Measurements from ENCODE around the gene AKAIN1.

Gene AKAIN1

GRCh38 chr18:5158587-5158986 is 38.5 kb downstream of the AKAIN1 start:
- Histone ChIP-seq H3K27ac (ENCODE audit: low read depth, low read length) (no peak overlapping the region), H3K18ac (ENCODE audit: low read length) (no peak overlapping the region), H4K8ac (ENCODE audit: low read depth, low read length) (no peak overlapping the region), H3K4me1 (ENCODE audit: control insufficient read depth, low read depth, low read length) (no peaks in the 10 kb centered on the region), H3K4ac (ENCODE audit: low read depth, low read length) (no peak overlapping the region), H3K56ac (ENCODE audit: low read length) (no peak overlapping the region), H2BK120ac (ENCODE audit: low read depth, low read length) (no peak overlapping the region), H2BK5ac (ENCODE audit: low read length) (no peak overlapping the region), H3K27me3 (ENCODE audit: insufficient read depth, low read length, poor library complexity) (no peaks in the 10 kb centered on the region), H3K9ac (ENCODE audit: low read length) (no peak overlapping the region), H3K79me2 (ENCODE audit: control insufficient read depth, insufficient read depth, low read length) (no peaks in the 10 kb centered on the region), H4K5ac (ENCODE audit: low read length) (no peak overlapping the region), H3K79me1 (ENCODE audit: low read length) (no peaks in the 10 kb centered on the region), H3K4me3 (ENCODE audit: low read length) (no peak overlapping the region), H3K23ac (ENCODE audit: low read length) (no peak overlapping the region), H3K36me3 (ENCODE audit: control insufficient read depth, insufficient read depth, low read length) (no peaks in the 10 kb centered on the region), H2AK5ac (ENCODE audit: low read length) (no peak overlapping the region), H2BK15ac (replicated peaks; ENCODE audit: low read depth) (no peak overlapping the region), H3K4me2 (ENCODE audit: low read length) (no peak overlapping the region)
- DNase-seq: no peak
- WGBS (ENCODE audit: extremely low coverage, insufficient coverage, low lambda C conversion rate): no CpG with 5 or more reads among the region's 2 CpGs

DNA sequence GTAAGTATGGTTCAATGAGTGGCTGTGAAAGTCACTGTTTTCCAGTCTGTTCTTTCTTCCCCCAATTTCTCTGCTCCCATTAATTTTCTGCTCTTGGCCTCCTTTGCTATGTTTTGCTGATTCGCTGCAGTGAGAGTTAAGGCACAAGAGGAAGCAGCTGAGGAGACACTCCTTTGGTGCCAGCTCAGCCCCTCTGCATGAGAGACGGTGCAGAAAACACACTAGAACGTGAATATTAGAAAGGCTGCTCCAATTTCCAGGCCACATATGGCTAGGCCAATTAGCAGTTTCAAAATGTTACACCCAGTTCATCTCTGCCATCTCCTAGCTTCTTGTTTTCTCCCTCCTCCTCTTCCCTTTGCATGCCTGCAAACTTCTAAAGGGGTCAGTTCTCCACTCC is 38.9 kb downstream of the AKAIN1 start:
- Histone ChIP-seq H3K4me1 (ENCODE audit: control insufficient read depth, low read depth, low read length) (no peaks in the 10 kb centered on the region), H3K18ac (ENCODE audit: low read length) (no peak overlapping the region), H3K23ac (ENCODE audit: low read length) (no peak overlapping the region), H3K9ac (ENCODE audit: low read length) (no peak overlapping the region), H2AK5ac (ENCODE audit: low read length) (no peak overlapping the region), H3K4me3 (ENCODE audit: low read length) (no peak overlapping the region), H2BK15ac (replicated peaks; ENCODE audit: low read depth) (no peak overlapping the region), H3K79me2 (ENCODE audit: control insufficient read depth, insufficient read depth, low read length) (no peaks in the 10 kb centered on the region), H2BK5ac (ENCODE audit: low read length) (no peak overlapping the region), H3K56ac (ENCODE audit: low read length) (no peak overlapping the region), H2BK120ac (ENCODE audit: low read depth, low read length) (no peak overlapping the region), H3K27ac (ENCODE audit: low read depth, low read length) (no peak overlapping the region), H3K4ac (ENCODE audit: low read depth, low read length) (no peak overlapping the region), H3K36me3 (ENCODE audit: control insufficient read depth, insufficient read depth, low read length) (no peaks in the 10 kb centered on the region), H4K5ac (ENCODE audit: low read length) (no peak overlapping the region), H3K4me2 (ENCODE audit: low read length) (no peak overlapping the region), H3K27me3 (ENCODE audit: insufficient read depth, low read length, poor library complexity) (no peaks in the 10 kb centered on the region), H4K8ac (ENCODE audit: low read depth, low read length) (no peak overlapping the region), H3K79me1 (ENCODE audit: low read length) (no peaks in the 10 kb centered on the region)
- no peak for DNase-seq
- WGBS (ENCODE audit: extremely low coverage, insufficient coverage, low lambda C conversion rate): no CpG with 5 or more reads among the region's 3 CpGs

GRCh38 chr18:5155907-5156287 is 41.2 kb downstream of the AKAIN1 start:
- Histone ChIP-seq H3K79me1 (ENCODE audit: low read length) (no peaks in the 10 kb centered on the region), H3K4me3 (ENCODE audit: low read length) (no peak overlapping the region), H3K23ac (ENCODE audit: low read length) (no peak overlapping the region), H3K27me3 (ENCODE audit: insufficient read depth, low read length, poor library complexity) (no peaks in the 10 kb centered on the region), H3K27ac (ENCODE audit: low read depth, low read length) (no peak overlapping the region), H3K18ac (ENCODE audit: low read length) (no peak overlapping the region), H3K36me3 (ENCODE audit: control insufficient read depth, insufficient read depth, low read length) (no peaks in the 10 kb centered on the region), H2BK15ac (replicated peaks; ENCODE audit: low read depth) (no peak overlapping the region), H2AK5ac (ENCODE audit: low read length) (no peak overlapping the region), H2BK120ac (ENCODE audit: low read depth, low read length) (no peak overlapping the region), H3K4ac (ENCODE audit: low read depth, low read length) (no peak overlapping the region), H3K4me2 (ENCODE audit: low read length) (no peak overlapping the region), H4K5ac (ENCODE audit: low read length) (no peak overlapping the region), H3K9ac (ENCODE audit: low read length) (no peak overlapping the region), H4K8ac (ENCODE audit: low read depth, low read length) (no peak overlapping the region), H2BK5ac (ENCODE audit: low read length) (no peak overlapping the region), H3K4me1 (ENCODE audit: control insufficient read depth, low read depth, low read length) (no peaks in the 10 kb centered on the region), H3K79me2 (ENCODE audit: control insufficient read depth, insufficient read depth, low read length) (no peaks in the 10 kb centered on the region), H3K56ac (ENCODE audit: low read length) (no peak overlapping the region)
- DNase-seq: no peak
- WGBS (ENCODE audit: extremely low coverage, insufficient coverage, low lambda C conversion rate): no CpG with 5 or more reads among the region's 5 CpGs

DNA sequence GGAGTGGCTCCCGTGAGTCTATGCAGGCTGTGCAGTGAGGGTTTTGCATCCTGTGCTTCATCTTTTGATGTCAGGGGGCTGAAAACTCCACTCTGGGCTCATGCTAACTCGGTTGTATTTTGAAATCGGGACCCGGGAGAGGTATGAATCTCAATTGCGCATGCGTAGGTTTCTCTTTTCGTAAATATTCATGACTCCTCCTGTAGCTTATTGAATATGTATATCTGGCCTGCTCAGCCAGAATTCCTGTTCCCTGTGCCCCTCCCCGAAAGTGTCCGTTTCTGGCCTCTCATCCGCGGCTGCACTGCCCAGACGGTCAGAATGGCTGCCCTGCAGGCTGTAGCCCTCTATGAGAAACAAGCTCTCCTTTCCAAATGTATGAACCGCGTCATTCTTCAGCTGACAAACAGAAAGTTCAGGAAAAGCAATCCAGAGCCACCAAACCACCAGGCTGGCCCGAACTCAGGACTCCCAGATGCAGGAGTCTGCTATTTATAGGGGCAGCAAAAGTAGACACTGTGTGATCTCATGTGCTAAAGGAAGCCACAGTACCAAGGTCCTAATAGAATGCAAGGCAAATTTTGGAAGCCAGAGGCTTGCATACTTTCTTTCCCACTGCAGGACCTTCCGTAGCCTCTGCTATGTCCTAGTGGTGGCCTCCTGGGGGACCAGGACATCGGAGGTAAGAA is 41.7 kb downstream of the AKAIN1 start:
- H2AK5ac ChIP-seq (ENCODE audit: low read length): no peak overlapping the region
- H3K18ac ChIP-seq (ENCODE audit: low read length): no peak overlapping the region
- H4K8ac ChIP-seq (ENCODE audit: low read depth, low read length): no peak overlapping the region
- no peaks in the 10 kb centered on the region for H3K36me3 ChIP-seq (ENCODE audit: control insufficient read depth, insufficient read depth, low read length)
- no peaks in the 10 kb centered on the region for H3K4me1 ChIP-seq (ENCODE audit: control insufficient read depth, low read depth, low read length)
- no peak overlapping the region for H2BK15ac ChIP-seq (replicated peaks; ENCODE audit: low read depth)
- WGBS (ENCODE audit: extremely low coverage, insufficient coverage, low lambda C conversion rate): no CpG with 5 or more reads among the region's 17 CpGs
- H3K27me3 ChIP-seq (ENCODE audit: insufficient read depth, low read length, poor library complexity): no peaks in the 10 kb centered on the region
- H4K5ac ChIP-seq (ENCODE audit: low read length): no peak overlapping the region
- no peak overlapping the region for H3K27ac ChIP-seq (ENCODE audit: low read depth, low read length)
- no peak for DNase-seq
- H3K4ac ChIP-seq (ENCODE audit: low read depth, low read length): no peak overlapping the region
- no peak overlapping the region for H3K9ac ChIP-seq (ENCODE audit: low read length)
- H3K56ac ChIP-seq (ENCODE audit: low read length): no peak overlapping the region
- no peaks in the 10 kb centered on the region for H3K79me1 ChIP-seq (ENCODE audit: low read length)
- H2BK120ac ChIP-seq (ENCODE audit: low read depth, low read length): no peak overlapping the region
- H3K4me3 ChIP-seq (ENCODE audit: low read length): no peak overlapping the region
- H3K79me2 ChIP-seq (ENCODE audit: control insufficient read depth, insufficient read depth, low read length): no peaks in the 10 kb centered on the region
- H3K4me2 ChIP-seq (ENCODE audit: low read length): no peak overlapping the region
- H2BK5ac ChIP-seq (ENCODE audit: low read length): no peak overlapping the region
- no peak overlapping the region for H3K23ac ChIP-seq (ENCODE audit: low read length)

DNA sequence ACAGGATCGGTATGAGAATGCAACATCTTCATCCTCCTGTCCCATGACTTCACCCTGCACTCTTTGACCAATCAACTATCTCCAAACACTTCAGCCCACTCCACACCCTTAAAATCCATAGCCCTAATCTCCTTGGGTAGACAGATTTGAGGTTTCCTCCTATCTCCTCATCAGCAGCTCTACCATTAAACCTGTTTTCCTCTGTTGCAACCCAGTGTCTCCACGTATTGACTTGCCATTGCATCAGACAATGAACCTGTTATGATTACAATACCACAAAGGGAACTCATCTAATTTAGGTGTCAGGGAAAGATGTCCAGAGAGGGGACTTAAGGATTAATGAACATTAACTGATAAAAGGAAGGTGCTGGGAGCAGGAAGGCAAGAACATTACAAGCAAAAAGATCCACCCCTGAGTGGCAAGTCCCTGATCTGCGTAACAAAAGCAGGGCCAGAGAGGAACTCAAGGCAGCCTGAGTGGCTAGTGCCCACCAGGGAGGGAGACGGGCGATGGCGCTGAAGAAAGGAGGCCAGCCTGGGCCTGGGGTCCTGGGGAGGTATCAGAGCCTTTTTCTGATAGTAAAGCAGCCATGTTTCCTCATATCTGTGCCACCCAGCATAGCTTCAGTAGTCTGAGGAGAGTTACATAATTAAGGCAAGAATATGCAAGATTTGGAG is 44.6 kb downstream of the AKAIN1 start:
- Histone ChIP-seq H3K4me2 (ENCODE audit: low read length) (no peak overlapping the region), H3K36me3 (ENCODE audit: control insufficient read depth, insufficient read depth, low read length) (no peaks in the 10 kb centered on the region), H2BK5ac (ENCODE audit: low read length) (no peak overlapping the region), H4K5ac (ENCODE audit: low read length) (no peak overlapping the region), H3K9ac (ENCODE audit: low read length) (no peak overlapping the region), H3K4me3 (ENCODE audit: low read length) (no peak overlapping the region), H3K4me1 (ENCODE audit: control insufficient read depth, low read depth, low read length) (no peaks in the 10 kb centered on the region), H3K18ac (ENCODE audit: low read length) (no peak overlapping the region), H3K23ac (ENCODE audit: low read length) (no peak overlapping the region), H4K8ac (ENCODE audit: low read depth, low read length) (no peak overlapping the region), H3K79me1 (ENCODE audit: low read length) (no peaks in the 10 kb centered on the region), H3K79me2 (ENCODE audit: control insufficient read depth, insufficient read depth, low read length) (no peaks in the 10 kb centered on the region), H2AK5ac (ENCODE audit: low read length) (no peak overlapping the region), H2BK15ac (replicated peaks; ENCODE audit: low read depth) (no peak overlapping the region), H3K56ac (ENCODE audit: low read length) (no peak overlapping the region), H3K27ac (ENCODE audit: low read depth, low read length) (no peak overlapping the region), H2BK120ac (ENCODE audit: low read depth, low read length) (no peak overlapping the region), H3K27me3 (ENCODE audit: insufficient read depth, low read length, poor library complexity) (no peaks in the 10 kb centered on the region), H3K4ac (ENCODE audit: low read depth, low read length) (no peak overlapping the region)
- no CpG with 5 or more reads among the region's 6 CpGs for WGBS (ENCODE audit: extremely low coverage, insufficient coverage, low lambda C conversion rate)
- peak; percentile 13 for DNase-seq

GRCh38 chr18:5150894-5151293 is 46.2 kb downstream of the AKAIN1 start:
- H3K9ac ChIP-seq (ENCODE audit: low read length): no peak overlapping the region
- H3K79me1 ChIP-seq (ENCODE audit: low read length): no peaks in the 10 kb centered on the region
- no peaks in the 10 kb centered on the region for H3K4me1 ChIP-seq (ENCODE audit: control insufficient read depth, low read depth, low read length)
- no CpG with 5 or more reads among the region's 1 CpG for WGBS (ENCODE audit: extremely low coverage, insufficient coverage, low lambda C conversion rate)
- no peak overlapping the region for H4K5ac ChIP-seq (ENCODE audit: low read length)
- DNase-seq: no peak
- no peak overlapping the region for H2BK15ac ChIP-seq (replicated peaks; ENCODE audit: low read depth)
- no peaks in the 10 kb centered on the region for H3K27me3 ChIP-seq (ENCODE audit: insufficient read depth, low read length, poor library complexity)
- H2BK5ac ChIP-seq (ENCODE audit: low read length): no peak overlapping the region
- no peaks in the 10 kb centered on the region for H3K36me3 ChIP-seq (ENCODE audit: control insufficient read depth, insufficient read depth, low read length)
- H3K18ac ChIP-seq (ENCODE audit: low read length): no peak overlapping the region
- no peak overlapping the region for H3K56ac ChIP-seq (ENCODE audit: low read length)
- no peak overlapping the region for H3K23ac ChIP-seq (ENCODE audit: low read length)
- no peak overlapping the region for H2AK5ac ChIP-seq (ENCODE audit: low read length)
- no peaks in the 10 kb centered on the region for H3K79me2 ChIP-seq (ENCODE audit: control insufficient read depth, insufficient read depth, low read length)
- H2BK120ac ChIP-seq (ENCODE audit: low read depth, low read length): no peak overlapping the region
- no peak overlapping the region for H3K4me2 ChIP-seq (ENCODE audit: low read length)
- no peak overlapping the region for H3K4ac ChIP-seq (ENCODE audit: low read depth, low read length)
- no peak overlapping the region for H4K8ac ChIP-seq (ENCODE audit: low read depth, low read length)
- no peak overlapping the region for H3K4me3 ChIP-seq (ENCODE audit: low read length)
- no peak overlapping the region for H3K27ac ChIP-seq (ENCODE audit: low read depth, low read length)

All from mesendoderm (in vitro differentiated cells).